IPS-NIHi11 (cell line): ENCODE data around the gene LPIN2.
"Not testable (repeated sequence)": the region's sequence is repeated elsewhere in the genome, so short reads cannot be mapped to it uniquely, and the experiment has no call there.

ENCODE experiments used
- DNase-seq: peaks from one replicate; pipeline ENCODE4 v3.0.0; 2012; ENCODE audit warnings: mixed read lengths, low spot score

The LPIN2 gene

GRCh38 chr18:3042379-3042778, 29.4 kb upstream of the LPIN2 start:
- DNase-seq, result no peak

GRCh38 chr18:3041843-3042242, 28.9 kb upstream of the LPIN2 start:
- no peak for DNase-seq

- DNase-seq, result no peak
Measured at GRCh38 chr18:3040881-3041280, 27.9 kb upstream of the LPIN2 start.

GRCh38 chr18:3040173-3040572, 27.2 kb upstream of the LPIN2 start:
- DNase-seq, result no peak

- DNase-seq, result no peak
Measured at GRCh38 chr18:3037423-3037915, 24.5 kb upstream of the LPIN2 start.

DNA sequence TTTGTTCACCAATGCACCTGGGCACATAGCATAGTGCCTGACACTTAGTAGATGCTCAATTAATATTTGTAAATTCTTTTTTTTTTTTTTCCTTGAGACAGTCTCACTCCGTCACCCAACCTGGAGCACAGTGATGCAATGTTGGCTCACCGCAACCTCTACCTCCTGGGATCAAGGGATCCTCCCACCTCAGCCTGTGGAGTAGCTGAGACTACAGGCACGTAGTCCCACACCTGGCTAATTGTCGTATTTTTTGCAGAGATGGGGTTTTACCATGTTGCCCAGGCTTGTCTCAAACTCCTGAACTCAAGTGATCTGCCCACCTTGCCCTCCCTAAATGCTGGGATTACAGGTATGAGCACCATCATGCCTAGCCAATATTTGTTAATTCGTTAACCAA, 23.2 kb upstream of the LPIN2 start:
- DNase-seq, result no peak

DNA sequence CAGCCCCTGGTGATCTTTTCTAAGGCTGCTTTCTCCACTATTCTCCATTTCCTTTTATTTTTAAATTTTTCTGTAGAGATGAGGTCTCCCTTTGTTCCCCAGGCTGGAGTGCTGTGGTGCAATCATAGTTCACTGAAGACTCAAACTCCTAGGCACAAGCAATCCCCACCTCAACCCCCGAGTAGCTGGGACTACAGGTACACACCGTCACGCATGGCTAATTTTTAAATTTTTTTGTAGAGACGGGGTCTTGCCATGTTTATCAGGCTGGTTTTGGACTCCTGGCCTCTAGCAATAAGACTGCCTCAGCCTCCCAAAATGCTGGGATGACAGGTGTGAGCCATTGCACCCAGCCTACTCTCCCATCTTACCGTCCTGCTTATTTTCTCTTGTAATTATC, 22.7 kb upstream of the LPIN2 start:
- DNase-seq, result no peak

- DNase-seq, result no peak
Measured at GRCh38 chr18:3032721-3033120, 19.8 kb upstream of the LPIN2 start.

DNA sequence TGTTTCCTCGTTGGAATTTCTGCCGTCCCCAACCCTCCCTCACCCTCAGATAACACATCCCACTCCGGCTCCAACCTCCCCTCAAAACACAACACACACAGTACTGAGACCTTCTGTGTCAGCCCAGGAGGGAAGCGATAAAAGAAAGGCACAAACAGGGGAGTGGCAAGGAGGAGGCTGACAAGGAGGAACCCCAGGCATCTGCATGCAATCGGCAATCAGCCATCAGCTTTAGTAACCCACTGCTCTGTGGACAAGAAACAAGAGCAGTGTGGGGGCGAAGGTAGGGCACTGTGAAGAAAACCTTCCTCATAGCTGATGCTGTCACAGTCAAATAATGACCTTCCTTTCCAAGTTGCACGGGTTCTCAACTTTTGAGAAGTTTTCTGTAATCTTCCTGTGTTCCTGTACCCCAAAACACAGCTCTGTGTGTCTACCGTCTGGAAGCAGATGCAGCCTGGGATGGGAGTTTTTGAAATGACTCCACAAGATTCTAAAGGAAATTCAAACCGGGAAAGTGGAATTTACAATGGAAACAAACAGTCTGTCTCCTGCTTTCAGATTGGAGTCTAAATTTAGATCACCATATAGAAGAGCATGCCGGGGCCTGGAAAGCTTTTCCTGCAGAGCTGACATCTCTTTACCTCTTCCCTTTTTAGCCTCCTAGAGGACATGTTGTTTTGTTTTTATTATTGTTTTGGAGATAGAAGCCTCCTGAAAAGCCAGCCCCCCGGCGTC, 16.4 kb upstream of the LPIN2 start:
- no peak for DNase-seq

- not testable (repeated sequence) for DNase-seq
Measured at GRCh38 chr18:3028115-3028514, 15.2 kb upstream of the LPIN2 start.

GRCh38 chr18:3027370-3027891, 14.5 kb upstream of the LPIN2 start:
- DNase-seq, result no peak

DNA sequence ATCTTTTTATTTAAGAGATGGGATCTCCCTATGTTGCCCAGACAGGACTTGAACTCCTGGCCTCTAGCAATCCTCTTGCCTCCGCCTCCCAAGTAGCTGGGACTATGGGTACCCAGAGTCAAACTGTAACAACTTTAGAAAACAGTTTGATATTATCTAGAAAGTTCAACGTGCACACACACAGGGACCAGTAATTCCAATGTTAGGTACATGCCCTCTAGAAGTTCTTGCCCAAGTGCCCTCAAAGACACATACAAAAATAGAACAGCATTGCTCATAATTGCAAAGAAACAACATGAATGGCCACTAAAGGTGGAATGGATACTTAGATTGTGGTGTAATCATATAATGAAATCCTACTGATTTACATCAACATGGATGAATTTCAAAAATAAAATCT, 12.6 kb upstream of the LPIN2 start:
- DNase-seq, result no peak

DNA sequence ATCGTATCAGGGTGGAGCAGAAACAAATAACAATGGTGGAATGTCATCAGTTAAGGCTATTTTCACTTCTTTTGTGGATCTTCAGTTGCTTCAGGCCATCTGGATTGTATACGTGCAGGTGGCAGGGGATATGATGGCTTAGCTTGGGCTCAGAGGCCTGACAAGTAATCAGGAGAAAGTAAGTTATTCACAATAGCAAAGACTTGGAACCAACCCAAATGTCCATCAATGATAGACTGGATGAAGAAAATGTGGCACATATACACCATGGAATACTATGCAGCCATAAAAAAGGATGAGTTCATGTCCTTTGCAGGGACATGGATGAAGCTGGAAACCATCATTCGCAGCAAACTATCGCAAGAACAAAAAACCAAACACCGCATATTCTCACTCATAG, 10.7 kb upstream of the LPIN2 start:
- not testable (repeated sequence) for DNase-seq

DNA sequence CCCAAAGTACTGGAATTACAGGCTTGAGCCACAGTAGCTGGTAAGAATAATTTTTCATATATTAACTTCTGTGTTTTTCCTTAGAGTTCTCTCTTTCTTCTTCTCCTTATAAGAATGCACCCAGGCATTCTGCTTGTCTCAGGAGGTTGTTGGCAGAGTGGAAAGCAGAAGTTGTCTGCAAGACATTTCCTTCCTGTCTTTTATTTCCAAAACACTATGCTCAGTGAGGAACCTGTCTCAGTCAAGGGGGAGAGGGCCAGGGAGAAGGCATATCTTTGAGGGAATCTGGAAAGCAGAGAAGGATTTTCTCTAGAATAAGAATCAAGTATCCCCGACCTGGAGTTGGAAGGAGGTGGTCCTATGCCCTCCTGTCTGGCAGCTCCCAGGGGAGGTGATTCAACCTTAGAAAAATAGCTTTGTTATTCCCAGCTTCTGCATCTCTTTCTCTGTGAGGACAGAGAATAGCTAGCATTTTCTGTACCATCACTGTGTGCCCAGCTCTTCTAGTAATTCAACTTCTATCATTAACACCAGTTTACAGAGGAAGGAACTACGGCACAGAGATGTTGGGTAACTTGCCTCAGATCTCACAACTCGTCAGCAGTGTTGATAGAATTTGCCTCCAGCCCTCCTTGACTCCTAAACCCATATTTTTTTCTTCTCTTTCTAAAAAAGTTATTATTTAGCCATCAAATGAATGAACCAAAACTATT, 3.8 kb upstream of the LPIN2 start:
- no peak for DNase-seq

- no peak for DNase-seq
Measured at GRCh38 chr18:3015851-3016250, 2.9 kb upstream of the LPIN2 start.

GRCh38 chr18:3015204-3015592, 2.3 kb upstream of the LPIN2 start:
- DNase-seq, result no peak

DNA sequence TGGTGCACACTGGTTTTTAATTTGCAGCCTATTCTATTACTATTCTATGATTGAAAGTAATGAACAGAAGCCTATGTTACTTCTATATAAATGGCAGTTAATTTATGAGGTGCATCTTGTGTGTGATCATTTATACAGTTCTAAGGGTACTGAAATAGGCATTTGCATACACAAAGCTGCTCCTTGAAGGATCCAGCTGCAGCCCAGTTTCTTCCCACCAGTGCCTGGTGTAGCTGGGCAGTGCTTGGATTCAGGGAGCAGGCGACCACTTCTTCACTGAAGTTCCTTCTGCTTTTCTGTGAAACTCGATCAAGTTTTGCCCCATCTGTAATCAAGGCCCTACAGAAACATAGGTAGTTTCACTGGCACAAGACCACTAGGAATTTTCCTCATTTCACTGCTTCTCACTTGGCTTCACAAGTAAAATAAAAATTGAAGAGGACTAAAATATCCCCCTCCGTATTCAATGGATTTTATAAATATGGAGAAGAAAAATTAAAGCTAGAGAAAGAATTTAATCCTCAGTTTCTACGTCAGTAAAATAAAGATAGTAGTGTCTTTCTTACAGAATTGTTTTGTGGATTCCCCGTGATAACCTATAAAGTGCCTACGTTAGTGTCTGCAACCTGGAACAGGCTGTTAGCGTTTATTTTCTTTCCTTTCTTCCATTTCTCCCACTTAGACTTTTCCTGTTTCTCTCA, 1.7 kb upstream of the LPIN2 start:
- DNase-seq, result no peak

GRCh38 chr18:3012136-3013023, 564 bp downstream of the LPIN2 start:
- DNase-seq, result peak; percentile 75

DNA sequence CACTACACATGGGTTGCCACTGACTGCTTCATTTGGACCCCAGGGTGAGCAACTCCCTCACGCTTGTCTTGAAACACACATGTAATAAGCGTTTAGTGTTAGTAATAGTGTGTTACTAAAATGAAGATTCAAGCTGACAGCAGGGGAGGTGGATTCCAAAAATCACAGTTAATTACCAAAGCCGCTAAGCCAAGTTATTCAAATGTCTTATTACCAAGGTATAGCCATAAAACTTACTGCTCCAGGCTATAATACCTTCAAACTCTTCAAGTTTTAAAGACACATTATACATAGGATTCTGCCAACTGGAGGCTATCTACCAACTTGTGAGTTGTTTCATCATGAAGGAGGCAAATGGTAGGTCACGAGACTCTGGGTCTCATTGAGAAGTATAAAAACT, 2.9 kb downstream of the LPIN2 start:
- no peak for DNase-seq

GRCh38 chr18:3008541-3008940, 4.4 kb downstream of the LPIN2 start:
- DNase-seq, result no peak

DNA sequence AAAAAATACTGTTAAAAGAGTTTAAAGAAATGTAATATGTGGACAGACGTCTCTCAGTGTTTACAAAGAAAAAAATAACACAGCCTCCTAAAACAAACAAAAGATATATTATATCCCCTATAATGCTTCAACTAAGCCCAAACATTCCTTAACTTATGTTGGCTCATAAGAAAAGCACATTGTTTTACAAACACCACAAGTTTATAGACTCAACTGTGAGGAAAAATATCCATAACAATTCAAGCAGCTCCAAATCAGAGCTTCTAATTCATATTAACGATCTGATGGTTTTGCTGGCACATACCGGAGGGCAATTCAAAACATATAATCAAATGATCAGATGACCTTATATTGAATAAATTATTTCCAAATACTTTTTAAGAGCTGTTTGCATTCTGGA, 5.5 kb downstream of the LPIN2 start:
- no peak for DNase-seq

- no peak for DNase-seq
Measured at GRCh38 chr18:3005462-3005861, 7.5 kb downstream of the LPIN2 start.
